Femur (tissue), 1 donor: ENCODE results near the gene KRT85.
"Not testable (repeated sequence)": the region's sequence is repeated elsewhere in the genome, so short reads cannot be mapped to it uniquely, and the experiment has no call there.

Source experiments
- DNase-seq: peaks from one replicate; pipeline ENCODE4 v3.0.0-alpha.2; 2017

The KRT85 gene

DNA sequence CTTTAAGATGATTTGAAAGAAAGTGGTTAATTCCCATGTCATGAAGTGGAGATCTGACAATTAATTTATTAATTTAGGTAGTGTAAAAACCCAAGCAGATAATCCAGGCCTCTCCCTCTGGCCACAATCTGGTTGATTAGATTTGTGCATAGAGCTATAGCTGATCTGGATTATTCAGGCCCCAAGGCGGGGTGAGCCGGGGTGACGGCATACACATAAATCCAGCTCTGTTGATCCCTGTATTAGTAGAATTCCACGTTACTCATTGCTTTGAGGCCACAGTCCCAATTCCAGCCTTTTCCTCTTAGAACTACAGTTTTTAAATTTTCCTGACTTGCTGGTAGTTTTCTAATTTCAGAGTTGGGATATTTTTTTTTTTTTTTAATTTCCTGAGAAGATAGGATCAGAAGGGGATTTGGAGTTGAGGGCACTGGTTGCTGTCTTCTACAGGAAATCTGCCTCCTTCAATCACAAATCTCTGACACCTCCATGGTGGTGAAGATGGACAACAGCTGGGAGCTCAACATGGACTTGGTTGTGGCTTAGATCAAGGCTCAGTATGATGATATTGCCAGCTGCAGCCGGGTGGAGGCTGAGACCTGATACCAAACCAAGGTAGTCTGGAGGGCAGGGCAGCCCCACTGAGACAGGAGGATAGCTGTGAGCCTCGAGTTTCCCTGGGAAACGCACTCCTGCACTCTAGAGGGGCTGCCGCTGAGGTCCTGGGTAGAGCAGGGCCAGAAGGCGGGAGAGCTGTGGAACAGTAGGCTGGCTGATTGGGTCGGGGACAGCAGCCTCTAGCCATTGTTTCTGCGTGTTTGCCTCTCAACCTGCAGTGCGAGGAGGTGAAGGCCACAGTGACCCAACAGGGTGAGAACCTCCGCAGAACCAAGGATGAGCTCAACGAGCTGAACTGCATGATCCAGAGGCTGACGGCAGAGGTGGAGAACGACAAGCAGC lies 19.4 kb downstream of the KRT85 start:
- DNase-seq, result peak; percentile 43

DNA sequence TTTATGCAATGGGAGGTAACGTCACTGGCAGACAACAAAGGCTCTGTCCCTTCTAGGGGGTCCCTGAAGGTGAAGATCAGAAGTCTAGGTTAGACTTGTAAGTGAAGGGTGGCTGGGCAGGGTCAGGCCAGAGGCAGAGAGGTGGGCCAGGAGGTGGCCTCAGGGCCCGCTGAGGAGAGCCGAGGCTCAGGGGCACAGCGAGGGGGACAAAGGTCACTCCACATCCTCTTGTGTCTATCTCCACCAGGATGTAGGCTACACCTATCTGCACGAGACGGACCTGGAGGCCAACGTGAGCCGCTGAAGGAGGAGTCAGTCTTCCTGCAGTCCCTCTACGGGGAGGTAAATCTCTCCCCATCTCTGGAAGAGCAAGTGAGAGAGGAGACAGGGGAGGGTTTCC lies 20.3 kb downstream of the KRT85 start:
- no peak for DNase-seq

DNA sequence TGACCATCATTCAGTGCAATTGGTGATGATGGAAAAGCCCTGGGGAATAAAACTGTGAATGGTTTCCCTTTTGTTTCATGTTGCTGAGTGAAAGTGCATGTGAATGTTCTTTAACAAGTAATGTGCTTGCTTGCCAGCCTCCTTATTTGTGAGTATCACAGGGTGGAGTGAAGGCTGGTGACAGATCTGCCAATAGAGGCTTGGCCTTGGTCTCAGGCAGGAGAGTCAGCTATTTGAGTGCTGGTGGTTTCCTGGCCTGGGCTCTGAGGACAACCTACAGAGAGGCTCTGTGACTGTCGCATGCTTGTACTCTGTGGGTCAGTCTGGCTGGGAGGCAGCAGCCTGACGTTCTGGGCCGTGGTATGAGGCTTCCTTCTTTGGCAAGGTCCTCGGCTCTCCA lies 20.7 kb downstream of the KRT85 start:
- no peak for DNase-seq

DNA sequence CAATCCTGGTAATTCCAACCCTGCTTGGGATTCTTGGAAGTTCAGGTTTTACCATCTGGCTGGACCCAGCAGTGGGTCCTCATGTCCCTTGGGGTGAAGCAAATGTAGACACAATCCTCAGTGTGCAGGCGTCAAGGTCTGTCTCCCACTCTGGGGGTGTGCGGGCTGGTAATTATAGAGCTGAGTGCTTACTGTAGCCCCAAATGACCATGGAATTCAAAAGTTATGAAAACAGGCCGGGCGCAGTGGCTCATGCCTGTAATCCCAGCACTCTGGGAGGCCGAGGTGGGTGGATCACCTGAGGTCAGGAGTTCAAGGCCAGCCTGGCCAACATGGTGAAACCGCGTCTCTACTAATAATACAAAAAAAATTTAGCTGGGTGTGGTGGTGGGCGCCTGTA lies 22.2 kb downstream of the KRT85 start:
- DNase-seq, result not testable (repeated sequence)

DNA sequence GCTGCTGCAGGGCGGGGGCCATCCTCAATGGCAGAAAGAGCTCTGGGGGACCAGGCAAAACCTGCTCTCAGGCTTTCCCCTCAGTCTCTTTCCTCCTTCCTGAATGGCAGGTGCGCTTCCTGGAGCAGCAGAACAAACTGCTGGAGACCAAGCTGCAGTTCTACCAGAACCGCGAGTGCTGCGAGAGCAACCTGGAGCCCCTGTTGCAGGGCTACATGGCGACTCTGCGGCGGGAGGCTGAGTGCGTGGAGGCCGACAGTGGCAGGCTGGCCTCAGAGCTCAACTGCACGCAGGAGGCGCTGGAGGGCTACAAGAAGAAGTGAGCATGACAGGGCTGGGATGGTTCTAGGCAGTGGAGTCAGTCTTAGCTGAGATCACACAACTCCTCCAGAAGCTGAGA lies 23.2 kb downstream of the KRT85 start:
- no peak for DNase-seq

DNA sequence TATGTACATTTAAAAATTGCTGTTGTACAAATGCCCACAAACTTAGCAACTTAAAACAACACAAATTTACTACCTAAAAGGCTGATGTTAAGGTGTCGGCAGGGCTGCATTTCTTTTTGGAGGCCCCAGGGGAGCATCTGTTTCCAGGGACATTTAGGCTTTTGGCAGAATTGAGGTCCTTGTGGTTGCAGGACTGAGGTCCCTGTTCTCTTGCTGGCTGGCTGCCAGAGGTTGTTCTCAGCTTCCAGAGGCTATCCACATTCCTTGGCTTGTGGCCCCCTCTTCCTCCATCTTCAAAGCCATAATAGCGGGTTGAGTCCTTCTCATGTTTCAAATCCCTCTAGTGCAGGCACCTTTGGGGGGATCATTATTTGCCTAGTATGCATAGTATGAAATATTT lies 23.7 kb downstream of the KRT85 start:
- no peak for DNase-seq

DNA sequence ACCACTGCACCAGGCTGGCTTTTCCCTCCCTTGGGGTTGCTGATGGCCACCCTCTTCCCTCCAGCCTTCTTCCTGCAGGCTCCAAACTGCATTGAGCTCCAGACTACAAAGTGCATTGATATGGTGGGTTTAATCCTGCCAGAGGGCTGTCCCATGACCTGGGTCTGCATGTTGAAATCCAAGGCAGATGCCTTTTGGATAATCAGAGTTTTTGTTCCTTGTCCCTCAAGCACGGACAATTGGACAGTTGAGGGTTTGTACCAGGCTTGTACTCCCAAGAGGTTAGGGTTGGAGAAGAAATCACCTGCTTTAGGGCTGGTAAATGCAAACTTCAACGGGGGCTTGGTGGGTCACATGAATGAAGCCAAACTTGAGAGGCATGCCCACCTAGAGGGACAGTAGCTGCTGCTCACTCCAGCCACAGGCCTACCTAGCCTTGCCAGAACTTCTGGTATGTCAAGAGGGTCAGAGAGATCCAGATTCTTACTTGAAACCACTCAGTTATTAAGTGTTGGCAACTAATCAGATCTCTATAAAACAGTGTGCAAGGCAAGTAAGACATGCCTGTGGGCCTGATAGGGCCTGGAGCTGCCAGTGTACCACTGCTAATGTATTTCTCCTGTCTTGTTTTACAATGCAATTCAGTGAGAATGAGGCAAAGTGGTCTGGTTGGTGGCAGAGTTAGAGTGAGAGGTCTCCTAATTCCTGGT lies 24.3 kb downstream of the KRT85 start:
- no peak for DNase-seq

DNA sequence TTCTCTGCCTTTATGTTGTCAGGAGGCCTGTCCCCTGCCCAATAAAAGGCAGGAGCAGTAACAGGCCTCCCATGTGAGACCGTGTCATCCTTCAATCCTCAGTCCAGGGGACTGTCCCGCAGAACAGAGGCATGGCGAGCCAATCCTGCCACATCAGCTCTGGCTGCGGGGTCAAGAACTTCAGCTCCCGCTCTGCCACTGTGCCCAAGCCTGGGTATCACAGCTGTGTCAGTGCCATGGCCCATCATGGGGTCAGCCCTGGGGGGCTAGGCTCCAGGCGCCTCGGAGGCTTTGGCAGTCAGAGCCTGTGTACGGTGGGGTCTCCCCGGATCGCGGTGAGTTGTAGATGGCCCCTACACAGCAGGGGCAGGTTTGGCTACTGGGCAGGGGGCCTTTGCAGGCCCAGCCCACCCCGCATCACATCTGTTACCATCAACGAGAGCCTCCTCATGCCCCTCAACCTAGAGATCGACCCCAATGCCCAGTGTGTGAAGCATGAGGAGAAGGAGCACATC lies 26.2 kb downstream of the KRT85 start:
- DNase-seq, result no peak

DNA sequence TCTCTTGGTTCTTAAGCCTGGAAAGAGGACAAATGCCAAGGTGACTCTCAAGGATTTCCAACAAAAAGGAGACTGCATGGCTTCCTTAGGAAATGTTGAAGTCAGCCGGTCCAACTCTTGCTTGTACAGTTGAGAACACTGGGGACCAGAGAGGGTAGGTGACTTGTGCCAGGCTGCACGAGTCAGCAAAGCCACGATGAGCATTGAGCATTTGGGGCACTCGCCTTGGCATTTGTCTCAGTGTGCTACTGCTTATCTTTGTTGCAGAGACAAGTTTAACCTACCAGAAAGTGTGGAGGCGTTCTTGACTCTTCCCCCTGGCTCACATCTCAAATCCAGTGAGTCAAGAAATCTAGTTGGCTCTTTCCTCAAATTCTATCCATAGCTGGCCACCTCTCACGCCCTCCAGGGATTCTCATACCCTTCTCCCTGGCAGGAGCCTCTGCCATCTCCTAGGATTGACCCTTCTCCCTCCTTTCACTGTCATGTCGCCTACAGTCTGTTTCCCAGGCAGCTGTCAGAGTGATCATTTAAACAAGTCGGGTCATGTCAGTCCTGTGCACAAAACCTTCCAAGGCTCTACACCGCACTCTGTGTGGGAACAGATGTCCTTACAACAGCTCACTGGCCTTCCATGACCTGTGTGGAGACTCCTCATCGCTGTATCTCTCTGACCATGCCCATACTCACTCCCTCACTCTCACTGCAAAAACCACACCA lies 28.9 kb downstream of the KRT85 start:
- DNase-seq, result no peak

DNA sequence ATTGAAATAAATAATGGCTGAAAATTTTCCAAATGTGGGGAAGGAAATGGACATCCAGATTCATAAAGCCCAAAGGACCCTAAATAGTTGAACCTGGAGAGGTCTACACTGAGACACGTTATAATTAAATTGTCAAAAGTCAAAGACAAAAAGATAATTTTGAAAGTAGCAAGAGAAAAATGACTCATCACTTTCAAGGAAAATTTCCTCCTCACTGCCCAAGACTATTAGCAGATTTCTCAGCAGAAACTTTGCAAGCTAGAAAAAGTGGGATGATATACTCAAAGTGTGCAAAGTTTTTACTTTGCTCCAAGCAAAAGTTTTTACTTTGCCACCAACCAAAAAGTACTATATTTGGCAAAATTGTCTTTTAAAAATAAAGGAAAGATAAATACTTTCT lies 30.2 kb downstream of the KRT85 start:
- DNase-seq, result no peak

DNA sequence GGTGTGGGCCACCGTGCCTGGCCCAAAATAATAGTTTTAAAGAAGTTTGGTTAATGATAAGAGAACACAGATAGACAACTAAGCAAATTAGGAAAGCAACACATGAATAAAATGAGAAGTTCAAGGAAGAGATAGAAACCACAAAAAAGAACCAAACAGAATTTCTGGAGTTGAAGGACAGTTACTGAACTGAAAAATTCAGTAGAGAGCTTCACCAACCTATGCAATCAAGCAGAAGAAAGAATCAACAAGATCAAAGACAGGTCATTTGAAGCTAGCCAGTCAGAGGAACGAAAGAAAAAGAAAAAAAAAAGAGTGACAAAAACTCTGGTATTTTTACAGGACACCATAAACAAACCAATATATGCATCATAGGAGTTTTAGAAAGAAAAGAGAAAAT lies 30.6 kb downstream of the KRT85 start:
- no peak for DNase-seq

DNA sequence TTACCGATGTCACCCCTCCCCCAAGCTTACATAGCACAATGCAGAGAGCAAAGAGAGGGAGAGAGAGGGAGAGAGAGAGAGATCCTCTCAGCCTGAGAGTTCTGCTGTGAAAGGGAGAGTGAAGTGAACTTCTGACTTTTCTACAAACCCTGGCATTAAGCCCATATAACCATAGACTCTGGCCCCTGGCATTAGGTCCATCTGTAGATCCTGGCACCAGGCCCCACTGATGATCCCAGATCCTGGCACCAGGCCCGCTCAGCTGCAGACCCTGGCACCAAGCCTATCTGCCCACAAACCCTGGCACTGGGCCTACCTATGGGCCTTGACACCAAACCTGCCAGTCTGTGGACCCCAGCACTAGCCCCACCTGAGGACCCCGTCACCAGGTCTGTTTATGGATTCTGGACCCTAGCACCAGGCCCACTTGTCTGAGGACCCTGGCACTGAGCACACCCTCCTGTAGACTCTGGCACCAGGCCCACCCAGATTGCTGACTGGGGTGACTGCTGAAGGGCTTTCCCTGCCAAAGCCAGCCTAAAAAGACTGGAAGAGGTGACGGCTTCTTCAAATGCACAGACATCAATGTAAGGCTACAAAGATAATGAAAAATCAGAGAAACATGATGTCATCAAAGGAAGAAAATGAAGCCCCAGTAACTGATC lies 31.6 kb downstream of the KRT85 start:
- DNase-seq, result no peak

DNA sequence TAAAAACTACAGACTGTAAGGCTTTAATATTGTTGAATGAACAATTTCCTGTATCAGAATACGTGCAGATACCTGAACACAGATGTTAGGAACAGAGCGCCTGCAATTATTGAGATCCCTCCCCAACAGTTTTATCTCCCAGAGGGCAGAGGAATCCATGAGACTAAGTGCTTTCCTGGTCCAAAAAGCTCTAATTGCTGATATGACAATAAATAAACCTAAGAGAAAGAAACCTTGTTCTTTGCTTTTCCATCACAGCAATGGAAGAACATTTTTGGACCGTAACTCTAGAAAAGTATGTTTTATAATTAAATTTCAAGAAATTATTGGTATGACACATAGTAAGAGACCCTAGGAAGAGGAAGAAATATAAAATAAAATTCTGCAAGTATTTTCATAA lies 33.1 kb downstream of the KRT85 start:
- no peak for DNase-seq

DNA sequence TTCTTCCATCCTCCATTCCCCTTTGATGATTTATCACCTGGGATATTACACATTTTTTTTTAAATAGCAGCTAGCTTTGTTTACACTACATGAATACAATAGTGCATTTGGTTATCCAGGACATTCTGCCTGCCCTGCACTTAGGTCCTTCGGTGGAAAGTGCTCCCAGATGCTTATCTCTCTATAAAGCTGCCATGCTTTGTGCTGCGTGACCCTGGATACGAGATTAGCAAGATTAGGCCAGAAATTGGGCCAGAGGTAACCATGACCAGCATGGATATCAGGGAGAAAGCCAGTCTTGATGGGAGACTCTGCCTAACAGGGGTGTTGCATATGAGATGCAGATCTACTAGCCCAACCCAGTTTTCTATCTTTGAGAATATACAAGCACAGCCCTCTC lies 34.0 kb downstream of the KRT85 start:
- DNase-seq, result no peak

DNA sequence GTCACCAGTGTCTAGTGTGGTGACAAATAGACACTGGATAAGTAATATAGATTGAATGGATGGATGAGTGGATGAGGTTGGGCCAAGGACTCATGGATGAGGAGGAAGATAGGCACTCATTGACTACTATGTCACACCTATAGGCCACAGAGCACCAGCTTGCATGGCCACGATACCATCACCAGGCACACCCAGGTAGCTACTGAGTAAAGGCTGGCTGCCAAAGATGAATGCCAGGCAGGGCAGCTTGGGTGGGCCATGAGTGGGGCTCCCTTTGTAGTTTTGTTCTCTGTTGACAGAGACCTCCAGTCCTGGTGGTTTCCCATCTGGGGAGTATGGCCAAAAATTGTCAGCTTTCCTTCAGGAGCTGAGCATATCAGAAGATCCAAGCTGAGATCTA lies 34.9 kb downstream of the KRT85 start:
- no peak for DNase-seq

DNA sequence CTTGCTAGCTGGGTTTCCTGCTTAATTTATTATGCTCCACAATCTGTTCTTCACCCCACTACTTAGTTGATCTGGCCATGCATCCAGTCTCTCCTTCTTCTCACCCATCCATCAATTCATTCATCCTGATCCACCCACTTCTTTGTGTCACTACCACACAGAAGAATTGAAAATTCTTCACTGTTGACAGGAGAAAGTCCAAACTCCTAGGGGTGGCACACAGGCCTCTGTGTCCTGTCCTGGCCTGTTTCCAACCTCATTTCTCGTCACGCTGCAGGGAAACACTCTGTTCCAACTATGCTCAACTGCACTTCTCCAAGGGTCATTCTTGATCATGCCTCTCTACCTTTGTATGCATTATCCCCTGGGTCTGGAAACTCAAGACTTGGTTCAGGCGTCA lies 35.4 kb downstream of the KRT85 start:
- DNase-seq, result no peak

DNA sequence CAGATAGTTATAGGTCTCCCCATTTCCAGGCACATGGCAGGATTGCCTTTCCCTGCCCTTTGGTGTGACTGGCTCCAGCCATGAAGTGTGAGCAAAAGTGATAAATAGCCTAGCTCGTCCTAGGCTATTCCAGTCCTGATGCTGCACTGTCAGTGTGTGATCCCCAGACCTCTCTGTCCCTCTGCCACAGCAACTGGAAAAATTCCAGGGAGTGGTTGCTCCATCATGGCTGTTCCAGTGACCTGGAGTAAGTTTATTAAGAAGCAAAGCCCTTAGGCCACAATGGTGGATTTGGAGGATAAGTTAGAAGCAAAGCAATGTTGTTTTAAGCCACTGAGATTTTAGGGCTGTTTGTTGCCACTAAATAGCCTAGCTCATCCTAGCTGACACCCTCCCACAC lies 36.2 kb downstream of the KRT85 start:
- DNase-seq, result no peak

DNA sequence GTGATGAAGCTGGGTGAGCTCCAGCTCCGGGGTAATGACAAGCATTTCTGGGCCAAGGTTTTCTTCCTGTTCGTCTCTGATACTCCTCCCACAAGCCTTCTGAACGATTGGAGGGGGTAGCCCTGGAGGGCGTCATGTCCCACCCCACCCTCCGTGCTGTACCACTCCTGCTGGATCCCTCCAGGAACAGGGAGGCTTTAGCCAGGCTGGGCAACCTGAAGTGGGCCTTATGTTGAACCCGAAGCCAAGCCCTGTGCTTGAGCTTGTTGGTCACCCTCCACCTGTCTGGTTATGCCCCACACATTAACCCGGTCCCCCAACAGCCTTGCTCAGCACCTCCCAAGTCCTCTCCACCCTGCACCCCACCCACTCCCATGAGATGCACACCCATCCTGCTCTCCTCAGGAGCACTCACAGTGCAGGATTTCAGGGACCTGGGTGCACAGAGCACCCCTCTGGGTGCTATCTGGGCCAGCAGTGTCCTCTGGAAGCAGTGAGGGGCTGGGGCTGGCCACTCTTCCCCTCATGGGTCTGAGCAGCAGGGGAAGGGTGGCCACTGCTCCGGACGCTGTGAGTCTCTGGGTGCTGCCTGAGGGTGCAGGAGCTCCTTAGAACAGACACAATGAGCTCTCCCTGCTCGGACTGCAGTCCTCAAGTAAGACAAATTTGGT lies 39.3 kb downstream of the KRT85 start:
- no peak for DNase-seq

DNA sequence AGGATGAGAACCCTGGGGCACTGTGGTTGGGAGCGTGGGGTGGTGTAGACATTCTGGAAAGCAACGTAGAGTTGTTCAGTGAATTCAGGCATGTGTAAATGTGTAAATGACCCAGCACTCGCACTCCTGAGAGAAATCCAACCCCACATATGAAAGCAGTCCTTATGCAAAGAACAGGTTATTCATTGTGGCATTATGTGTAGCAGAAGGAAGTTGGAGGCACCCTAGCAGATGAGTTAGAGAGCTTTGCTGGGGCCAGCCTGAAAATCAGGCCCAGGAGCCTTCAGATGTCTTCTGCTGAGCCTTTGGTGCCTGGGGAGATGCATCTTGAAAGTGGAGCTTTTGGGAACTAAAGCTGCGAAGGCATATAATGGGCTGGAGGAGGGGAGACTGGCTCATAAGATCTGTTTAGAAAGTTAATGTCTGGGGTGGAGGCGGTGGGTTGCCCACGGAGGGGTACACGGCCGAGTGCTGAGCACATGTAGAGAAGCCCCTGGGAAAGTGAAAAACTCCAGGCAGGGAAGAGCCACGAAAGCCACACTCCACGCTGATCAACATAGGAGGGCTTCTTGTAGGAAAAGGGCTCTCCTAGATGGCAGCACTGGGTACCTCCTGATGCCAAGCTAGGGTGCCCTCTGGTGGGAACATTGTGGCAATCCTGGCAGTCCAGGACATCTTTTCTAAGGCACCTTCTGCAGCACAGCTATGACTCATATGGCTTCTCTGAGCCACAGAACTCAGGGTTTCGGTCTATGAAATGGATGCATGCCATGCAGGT lies 40.0 kb downstream of the KRT85 start:
- peak; percentile 67 for DNase-seq

DNA sequence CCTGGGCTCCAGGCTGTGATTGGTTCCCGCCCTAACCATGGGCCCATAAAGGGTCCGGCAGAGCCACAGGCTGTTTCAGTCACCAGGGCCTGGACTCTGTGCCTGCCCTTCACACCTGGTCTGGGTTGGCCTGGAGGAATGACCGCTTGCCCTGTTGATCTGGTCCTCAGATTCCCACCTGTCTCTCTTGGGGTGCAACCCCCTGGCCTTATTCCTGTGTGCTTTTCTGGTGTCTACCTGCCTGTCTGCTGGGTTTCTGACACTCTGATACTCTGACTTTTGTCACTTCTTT lies 43.2 kb downstream of the KRT85 start:
- DNase-seq, result no peak

DNA sequence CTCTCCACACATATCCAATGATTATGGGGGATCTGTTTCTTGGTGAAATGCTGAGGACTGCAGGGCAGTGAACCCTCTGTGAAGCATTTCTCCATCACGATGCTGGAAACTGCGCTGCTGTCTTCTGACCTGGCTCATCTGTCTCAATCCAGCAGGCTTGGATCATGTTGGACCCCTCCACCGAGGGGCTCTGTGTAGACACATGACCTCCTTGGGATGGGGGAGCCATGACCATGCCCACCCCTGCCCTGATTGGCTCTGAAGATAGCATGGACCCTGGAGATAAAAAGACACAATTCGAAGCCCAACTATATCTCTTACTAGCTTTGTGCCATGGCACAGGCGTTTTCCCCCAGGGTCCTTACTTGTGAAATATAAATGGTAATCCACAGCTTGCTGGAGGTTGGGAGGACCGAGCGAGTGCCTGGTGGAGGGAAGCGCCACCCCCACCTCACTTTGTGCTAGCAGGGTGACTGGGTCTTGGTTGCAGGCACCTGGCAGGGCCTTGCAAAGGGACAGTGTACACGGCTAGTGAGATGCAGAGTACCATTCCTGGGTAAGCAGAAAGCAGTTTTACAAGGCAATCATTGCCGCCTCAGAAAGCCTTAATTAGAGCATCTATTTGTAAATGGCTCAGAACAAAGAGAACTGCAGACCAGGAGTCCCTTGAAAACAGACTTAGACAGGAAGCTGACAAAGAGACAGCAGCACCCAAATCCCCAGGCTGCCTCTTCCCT lies 43.7 kb downstream of the KRT85 start:
- DNase-seq, result no peak
